Endometrial microvascular endothelial cells (primary cell): ENCODE measurements around the gene CARMIL3. TPM values are rescaled to one million over a fixed set of nuclear protein-coding genes. Genes with fewer than 3 reads are reported as not detected.
"Not testable (repeated sequence)": the region's sequence is repeated elsewhere in the genome, so short reads cannot be mapped to it uniquely, and the experiment has no call there.

Source experiments
- in situ Hi-C: cut with HindIII; loops from 2 replicates; pipeline ENCODE4 v1.10.0; 2017; ENCODE audit warnings: low sequenced_read_pairs, low pct_unique_long_range_greater_than_20kb; ENCODE audit errors: inconsistent ontology term
- total RNA-seq: library from RNA; depleted of rRNA; stranded (reverse); fragments of >200 nt; gene quantifications from one replicate; pipeline ENCODE4 v1.2.3, GENCODE V29; 2015; ENCODE audit errors: inconsistent ontology term

The CARMIL3 gene
- total RNA-seq, 1 donor from 2014 or later: not detected

DNA sequence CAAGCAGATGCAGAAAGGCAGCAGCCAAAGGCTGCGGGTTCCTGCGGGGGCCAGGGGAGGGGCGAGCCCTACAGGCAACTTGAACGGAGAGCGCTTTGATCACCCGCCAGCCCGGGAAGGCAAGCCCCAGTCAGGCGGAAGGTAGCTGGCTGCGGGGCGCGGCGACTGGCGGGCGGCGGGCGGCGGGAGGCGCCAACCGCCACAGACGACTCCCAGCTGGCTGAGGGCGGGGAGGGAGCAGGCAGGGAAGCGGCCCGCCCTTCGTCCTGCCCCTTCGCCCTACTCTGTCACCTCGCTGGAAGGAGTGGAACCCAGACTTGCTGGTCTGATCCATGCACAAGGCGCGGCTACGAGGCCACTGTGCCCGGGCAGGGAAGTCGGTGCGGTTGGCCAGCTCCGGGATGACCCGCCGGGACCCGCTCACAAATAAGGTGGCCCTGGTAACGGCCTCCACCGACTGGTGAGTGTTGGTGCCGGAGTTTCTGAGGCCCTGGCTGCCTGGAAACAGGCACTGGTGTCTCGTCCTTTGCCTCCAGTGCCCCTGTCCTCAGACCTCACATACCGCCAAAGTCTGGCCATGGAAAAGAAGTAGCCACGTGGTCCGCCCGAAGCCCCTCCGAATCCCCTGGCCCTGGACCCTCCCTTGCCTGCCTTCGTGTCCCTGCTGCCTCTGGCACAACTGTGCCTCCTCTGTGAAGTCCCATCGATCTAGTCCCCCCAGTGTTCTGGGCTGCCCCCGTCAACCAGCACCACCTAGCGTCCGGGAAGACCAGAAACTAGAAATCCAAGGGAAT, 15.4 kb upstream of the CARMIL3 start:
- in situ Hi-C loops: no loop called here

DNA sequence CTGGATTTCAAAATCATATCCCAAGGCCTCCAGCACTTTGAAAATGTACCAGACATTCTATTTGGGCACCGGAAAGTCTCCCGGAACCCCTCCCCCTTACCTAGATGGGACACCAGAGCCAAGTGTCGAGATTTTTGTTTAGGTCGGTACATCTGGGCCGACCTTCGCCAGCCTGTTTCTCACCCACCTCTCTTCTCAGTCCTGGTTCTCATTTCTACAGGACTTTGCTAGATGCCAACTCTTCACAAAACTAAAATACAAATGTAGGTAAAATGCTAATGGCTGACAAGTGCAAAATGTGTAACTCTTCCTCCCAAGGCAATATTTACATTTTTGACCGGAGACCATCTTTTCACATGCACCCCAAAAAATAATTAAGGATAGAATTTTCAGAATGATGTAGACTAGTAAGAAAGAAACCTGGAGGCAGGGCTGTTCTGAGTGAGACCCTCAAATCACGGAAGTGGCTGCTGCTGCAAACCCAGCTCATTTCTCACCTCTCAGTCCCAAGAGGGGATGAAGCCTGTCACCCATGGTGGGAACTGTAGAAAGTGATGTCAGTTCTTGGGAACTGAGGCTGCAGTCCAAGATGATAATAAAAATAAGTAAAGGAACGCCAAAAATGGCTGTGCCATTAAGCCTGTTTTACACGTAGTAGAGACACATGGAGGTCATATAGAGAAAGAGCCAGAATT, 14.7 kb upstream of the CARMIL3 start:
- in situ Hi-C loops: not testable (repeated sequence)

DNA sequence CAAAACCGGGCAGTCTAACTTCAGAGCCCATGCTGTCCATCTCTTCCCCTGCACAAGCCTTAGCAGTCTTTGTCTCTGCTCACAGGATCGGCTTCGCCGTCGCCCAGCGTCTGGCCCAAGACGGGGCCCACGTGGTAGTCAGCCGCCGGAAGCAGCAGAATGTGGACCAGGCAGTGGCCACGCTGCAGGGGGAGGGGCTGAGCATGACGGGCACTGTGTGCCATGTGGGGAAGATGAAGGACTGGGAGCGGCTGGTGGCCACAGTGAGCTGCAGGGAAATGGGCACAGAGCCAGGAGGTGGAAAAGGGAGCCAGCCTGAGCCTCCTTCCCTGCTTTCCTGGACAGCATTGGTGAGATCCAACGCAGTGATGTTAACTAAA, 14.2 kb upstream of the CARMIL3 start:
- in situ Hi-C loops: no loop called here

DNA sequence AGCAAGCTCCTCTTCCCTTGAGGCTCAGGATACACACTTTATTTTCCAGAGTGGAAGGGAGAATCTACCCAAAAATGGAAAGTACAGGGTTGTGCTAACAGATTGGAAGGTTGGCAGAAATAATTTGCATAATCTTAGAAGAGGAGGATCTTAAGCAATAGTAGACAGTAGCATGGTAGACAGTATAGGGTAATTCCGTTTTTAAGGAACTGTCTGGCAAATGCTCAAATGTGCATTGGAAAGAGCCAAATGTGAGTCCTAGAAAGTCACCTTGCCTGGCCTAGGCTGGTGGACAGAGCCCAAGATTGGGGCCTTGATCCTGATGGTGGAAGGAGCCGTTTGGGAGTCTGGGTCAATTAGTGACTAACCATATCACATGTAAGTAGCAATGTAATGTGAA, 13.1 kb upstream of the CARMIL3 start:
- in situ Hi-C loops: no loop called here

DNA sequence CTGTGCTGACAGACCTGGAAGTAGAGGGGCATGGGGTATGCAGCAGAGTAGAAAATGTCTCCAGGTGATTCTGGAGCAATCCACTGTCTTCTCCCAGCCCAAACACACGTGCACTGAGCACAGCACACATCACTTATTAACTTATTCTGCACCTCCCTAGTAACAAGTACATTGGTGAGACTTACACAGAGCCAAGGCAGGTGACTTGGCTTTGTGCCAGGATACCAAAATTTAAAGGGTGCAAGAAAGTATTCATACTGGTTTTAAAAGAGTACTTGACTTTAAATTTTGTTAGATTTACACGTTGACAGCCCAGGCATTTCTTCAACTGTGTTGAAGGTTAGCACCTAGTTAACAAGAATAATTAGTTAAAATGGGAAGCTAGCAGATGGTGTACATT, 11.1 kb upstream of the CARMIL3 start:
- in situ Hi-C loops: no loop called here

DNA sequence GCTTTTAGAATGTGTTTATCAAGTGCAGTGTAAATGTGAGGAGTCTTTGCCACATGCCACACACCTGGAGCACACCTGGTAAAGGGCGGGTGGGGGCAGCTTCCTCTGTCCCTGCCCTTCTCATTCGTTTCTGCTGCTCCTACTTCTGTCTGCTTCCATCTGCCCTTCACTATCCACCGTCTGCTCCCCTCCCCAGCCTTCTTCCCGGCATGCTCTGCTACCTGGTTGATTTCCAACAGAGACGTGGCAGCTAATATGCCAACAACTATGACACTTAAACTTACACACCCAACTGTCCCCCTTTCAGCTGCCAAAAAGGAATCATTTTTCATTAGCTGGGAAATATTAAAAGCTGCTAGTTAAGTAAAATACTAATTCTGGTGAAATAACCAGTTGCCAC, 9.1 kb upstream of the CARMIL3 start:
- in situ Hi-C loops: no loop called here

DNA sequence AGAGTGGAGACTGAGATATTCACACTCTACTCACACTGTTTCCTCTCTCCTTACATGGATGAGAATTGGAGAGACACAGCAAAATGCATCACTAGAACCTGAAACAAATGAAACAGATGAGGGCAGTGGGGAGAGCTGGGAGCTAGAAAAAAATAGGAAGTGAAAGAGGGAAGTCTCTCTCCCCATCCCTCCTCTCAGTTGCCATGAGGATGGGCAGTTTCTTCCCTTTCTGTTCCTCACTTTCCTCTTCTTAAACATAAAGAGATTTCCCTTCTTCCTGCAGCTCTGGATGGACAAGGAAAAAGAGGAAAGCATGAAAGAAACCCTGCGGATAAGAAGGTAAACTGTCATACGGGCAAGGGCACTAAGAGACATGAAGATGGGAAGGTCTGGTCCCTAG, 2.8 kb upstream of the CARMIL3 start:
- in situ Hi-C loops: not testable (repeated sequence)

DNA sequence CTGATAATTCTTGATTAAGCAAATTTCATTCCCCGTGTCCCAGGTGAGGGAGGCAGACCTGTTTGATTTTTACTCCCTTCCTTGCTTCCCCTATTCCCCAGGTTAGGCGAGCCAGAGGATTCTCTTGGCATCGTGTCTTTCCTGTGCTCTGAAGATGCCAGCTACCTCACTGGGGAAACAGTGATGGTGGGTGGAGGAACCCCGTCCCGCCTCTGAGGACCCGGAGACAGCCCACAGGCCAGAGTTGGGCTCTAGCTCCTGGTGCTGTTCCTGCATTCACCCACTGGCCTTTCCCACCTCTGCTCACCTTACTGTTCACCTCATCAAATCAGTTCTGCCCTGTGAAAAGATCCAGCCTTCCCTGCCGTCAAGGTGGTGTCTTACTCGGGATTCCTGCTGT, 1.1 kb upstream of the CARMIL3 start:
- in situ Hi-C loops: not testable (repeated sequence)

DNA sequence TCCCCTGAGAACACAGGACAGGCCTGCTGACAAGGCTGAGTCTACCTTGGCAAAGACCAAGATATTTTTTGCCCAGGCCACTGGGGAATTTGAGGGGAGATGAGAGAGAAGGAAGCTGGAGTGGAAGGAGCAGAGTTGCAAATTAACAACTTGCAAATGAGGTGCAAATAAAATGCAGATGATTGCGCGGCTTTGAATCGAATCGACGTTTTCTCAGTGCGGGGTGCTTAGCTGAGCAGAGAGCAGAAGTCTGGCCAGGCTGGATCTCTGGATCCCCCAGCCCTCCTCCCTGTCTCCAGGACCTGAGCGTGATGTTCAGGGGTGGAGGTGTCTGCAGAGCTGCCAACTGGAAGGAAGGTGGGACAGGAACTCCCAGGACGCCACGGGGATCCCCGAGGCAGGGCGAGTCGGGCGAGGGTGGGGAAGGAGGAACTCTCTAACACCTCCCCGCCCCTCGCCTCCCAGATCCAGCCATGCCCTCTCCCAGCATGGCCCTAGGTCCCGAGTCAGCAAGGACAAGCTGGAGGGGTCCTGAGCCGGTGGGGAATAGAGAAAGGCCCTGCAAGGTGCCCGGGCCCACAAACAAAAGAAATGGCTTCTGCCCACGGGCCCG, 527 bp upstream of the CARMIL3 start:
- in situ Hi-C loops: no loop called here

DNA sequence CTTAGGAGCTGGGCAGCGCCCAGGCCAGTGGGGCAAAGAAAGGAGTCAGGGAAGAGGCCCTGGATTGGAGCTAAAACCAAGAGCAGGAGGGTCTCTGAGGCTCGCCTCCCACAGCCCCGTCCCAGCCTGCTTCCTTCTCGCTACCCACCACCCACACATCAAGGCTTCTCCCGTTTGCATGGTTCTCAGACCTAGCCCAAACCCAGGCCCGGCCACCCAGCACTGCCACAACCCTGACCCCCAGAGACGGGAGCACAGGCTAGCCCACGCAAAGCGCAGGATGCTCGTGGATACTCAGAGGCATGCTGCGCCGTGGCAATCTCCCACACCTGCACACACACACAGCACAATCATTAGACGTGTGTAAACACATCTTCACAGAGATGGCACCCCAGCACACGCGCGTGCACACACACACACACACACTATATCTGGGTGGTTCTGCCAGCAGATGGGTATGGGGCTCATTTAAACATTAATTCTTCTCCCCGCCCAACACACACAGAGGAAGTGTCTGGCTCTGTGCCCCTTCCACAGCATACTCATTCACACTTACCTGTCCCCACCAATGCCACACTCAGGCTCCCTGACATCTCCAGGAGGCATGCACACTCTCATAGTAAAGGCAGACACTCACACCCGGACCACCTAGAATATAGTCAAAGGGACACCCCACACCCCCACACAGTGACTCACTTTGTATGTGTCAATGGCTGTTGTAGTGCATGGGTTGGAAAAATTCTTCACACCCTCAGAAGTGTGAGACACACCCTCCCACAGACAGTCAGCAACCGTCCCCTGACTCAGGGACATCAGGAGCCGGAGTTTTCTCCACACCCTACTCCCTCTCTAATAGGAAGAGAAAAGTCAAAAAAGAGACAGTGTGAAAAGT, 1.1 kb downstream of the CARMIL3 start:
- in situ Hi-C loops: no loop called here

DNA sequence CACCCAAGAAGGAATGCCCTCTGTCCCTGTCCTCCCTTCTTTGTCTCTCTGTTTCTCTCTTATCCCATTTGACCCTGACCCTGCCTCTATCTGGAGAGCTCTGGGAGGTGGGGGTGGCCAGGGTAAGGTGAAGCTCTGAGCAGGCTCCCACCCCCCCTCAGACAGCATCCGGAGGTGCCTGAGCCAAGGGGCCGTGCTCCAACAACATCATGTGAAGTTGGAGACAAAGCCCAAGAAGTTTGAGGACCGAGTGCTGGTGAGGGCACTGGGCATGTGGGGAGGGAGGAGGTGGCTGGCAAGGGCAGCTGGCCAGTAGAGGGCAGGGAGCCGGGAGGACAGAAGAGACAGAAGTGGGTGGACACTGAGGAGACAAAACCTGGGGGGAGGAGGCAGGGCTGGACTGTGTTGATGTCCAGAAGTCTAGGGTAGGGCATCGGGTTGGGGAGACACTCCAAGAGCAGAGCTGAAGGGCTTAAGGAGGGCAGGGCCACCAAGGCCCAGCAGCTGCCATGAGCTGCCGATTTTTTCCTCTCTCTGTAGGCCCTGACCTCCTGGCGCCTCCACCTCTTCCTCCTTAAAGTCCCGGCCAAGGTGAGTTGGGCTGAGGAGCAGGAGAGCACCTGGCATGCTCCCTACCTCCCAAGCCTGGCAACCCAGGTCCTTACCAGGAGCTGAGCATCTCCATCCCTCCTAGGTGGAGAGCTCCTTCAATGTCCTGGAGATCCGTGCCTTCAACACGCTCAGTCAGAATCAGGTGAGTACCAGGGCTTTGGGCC, 1.9 kb downstream of the CARMIL3 start:
- in situ Hi-C loops: no loop called here

DNA sequence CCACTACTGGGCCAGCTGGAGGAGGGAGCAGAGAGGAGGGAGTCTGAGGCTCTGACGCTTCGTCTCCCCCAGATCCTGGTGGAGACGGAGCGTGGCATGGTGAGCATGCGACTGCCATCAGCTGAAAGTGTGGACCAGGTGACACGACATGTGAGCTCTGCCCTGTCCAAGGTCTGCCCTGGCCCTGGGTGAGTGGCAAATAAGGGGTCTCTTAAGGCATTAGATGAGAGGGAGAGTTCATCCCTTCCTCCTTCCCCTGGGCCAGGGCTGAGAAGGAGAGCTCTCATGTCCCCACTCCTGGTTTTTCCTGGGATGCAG, 2.5 kb downstream of the CARMIL3 start:
- in situ Hi-C loops: no loop called here

DNA sequence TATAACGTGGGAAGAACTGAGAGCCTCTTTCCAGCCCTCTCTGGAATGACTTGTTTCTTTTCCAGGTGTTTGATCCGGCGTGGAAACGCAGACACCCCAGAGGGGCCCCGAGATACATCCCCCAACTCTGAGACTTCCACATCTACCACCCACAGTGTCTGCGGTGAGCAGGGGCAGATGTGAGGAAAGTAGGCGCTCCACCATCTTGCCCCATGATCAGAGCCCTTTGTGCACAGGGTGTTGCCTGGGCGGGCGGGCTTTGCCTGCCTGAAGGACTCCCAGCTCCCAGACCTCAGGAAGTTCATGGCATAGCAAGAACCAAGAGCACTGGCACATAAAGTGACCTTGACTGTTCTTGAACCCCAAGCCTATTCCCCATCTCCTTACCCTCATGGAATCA, 2.8 kb downstream of the CARMIL3 start:
- in situ Hi-C loops: no loop called here

DNA sequence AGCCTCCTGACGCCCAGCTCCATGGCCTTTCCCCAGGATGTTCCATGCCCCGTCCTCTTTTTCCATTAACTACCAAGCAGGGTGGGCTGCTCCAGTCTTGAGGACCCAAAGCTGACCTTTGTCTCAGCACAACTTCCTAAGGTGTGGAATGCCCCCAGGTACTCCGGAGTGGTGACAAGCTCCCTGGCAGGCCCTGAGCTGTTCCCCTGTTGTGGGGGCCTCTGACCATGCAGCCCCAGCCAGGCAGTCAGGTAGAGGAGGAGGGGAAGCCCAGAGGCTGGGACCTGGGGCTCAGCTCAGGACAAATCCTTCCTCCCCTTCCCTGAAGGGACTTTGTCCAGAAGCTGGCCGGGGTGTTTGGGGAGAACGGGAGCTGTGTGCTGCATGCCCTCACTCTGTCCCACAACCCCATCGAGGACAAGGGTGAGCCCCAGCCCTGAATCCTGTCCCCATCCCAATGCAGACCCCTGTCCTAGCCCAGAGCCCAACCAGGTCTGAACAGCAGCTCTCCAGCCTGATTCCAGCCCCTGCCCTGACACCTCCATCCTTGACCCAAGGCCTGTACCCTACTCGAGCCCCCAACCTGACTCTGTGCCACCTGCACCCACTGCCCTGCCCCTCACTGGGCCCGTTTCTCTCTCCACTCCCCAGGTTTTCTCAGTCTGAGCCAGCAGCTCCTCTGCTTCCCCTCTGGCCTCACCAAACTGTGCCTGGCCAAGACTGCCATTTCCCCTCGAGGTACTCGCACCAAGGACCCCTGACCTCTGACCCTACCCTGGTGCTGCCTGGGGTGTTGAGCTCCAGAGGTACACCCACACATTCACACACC, 4.4 kb downstream of the CARMIL3 start:
- in situ Hi-C loops: no loop called here

DNA sequence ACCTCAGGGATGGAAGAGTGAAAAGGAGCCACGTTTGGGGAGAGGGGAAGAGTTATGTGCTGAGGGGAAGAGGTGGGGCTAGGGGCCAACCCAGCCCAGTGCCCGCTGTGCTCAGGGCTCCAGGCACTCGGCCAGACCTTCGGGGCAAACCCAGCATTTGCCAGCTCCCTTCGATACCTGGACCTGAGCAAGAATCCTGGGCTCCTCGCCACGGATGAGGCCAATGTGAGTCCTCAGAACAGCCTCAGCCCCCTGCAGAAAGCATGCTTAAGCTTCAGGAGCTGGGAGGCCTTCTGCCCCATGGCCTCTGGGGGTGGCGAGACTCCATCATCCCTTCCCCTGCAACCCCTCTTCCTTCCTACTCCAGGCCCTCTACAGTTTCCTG, 5.0 kb downstream of the CARMIL3 start:
- in situ Hi-C loops: no loop called here

DNA sequence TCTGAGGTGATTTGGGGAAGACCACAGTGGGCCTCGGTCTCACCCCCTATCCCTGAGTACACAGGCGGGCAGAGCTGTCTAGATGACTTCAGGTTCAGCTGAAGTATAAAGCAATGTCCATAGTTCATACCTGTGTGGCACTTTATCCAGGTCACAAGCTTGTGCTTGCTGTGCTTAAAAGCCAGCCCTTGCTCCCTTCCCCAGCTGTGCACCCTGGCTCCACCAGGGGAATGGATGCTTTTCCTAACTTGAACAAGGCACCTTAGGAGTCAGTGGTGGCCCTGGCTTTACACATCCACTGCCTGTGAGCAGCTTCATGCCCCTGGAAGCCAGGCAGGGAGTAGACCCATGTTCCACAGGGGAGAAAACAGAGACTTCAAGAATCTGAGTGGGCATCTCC, 5.5 kb downstream of the CARMIL3 start:
- in situ Hi-C loops: no loop called here

DNA sequence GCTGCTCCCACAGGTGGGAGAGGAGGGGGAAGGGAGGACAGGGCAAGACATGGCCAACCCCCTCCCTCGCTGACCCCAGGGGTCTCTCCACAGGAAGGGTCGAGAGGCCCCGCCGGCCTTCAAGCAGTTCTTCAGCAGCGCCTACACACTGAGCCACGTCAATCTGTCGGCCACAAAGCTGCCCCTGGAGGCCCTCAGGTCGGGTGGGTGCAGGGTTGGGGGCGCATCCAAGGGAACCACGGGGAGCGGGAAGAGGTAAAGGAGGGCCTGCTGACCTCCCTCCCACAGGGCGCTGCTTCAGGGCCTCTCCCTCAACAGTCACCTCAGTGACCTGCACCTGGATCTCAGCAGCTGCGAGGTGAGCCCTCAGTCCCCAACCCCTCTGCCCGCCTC, 6.1 kb downstream of the CARMIL3 start:
- in situ Hi-C loops: no loop called here
